Uterus (tissue), 2 donors: ENCODE measurements around the gene TAS2R42.

Source experiments
- POLR2A ChIP-seq, 2 donors: fragments of 450-650 bp; IDR thresholded peaks; one replicate each; pipeline ENCODE4 v1.6.1; 2016; ENCODE audit warnings: antibody characterized with exemption in 2 of 2, mild to moderate bottlenecking in 1 of 2, moderate library complexity in 1 of 2
- TF ChIP-seq, protein P1 (sequence below), 4 experiments: fragments of 200-600 bp in 2 of 4; fragments of 450-650 bp in 2 of 4; sonication (generic) in 2 of 4; IDR thresholded peaks; one replicate each; pipeline ENCODE4 v1.5.1; 2016 to 2019; ENCODE audit warnings: antibody characterized with exemption in 4 of 4, mild to moderate bottlenecking in 2 of 4, moderate library complexity in 1 of 4

DNA sequence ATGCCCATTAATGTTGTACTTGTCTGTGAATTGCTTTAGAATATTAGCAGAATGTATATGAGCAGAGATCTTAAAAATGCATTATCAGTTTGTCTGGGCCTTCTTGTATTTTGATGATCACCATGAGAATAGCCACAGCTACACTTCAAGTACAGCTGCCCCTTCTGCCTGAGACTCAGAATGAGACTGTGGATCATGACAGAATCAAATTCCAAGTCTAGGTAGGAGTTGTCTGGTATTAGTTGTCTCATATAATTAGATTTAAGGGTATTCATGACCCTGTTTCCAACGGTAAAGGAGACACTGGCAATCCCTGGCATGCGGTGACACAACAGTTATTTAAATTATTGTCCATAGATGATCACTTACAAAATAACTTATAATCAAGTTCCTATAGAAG lies 34.0 kb downstream of the TAS2R42 start:
- TF ChIP-seq, protein P1, sequence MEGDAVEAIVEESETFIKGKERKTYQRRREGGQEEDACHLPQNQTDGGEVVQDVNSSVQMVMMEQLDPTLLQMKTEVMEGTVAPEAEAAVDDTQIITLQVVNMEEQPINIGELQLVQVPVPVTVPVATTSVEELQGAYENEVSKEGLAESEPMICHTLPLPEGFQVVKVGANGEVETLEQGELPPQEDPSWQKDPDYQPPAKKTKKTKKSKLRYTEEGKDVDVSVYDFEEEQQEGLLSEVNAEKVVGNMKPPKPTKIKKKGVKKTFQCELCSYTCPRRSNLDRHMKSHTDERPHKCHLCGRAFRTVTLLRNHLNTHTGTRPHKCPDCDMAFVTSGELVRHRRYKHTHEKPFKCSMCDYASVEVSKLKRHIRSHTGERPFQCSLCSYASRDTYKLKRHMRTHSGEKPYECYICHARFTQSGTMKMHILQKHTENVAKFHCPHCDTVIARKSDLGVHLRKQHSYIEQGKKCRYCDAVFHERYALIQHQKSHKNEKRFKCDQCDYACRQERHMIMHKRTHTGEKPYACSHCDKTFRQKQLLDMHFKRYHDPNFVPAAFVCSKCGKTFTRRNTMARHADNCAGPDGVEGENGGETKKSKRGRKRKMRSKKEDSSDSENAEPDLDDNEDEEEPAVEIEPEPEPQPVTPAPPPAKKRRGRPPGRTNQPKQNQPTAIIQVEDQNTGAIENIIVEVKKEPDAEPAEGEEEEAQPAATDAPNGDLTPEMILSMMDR (IDR thresholded peaks at IDR 0.05), result no peak
- no peak for TF ChIP-seq POLR2A (IDR thresholded peaks at IDR 0.05)
